ENCODE measurements around the gene GPA33. TPM values are rescaled to one million over a fixed set of nuclear protein-coding genes. Genes with fewer than 3 reads are reported as not detected.

The GPA33 gene
- total RNA-seq, 1 experiment from 2014 or later = not detected

DNA sequence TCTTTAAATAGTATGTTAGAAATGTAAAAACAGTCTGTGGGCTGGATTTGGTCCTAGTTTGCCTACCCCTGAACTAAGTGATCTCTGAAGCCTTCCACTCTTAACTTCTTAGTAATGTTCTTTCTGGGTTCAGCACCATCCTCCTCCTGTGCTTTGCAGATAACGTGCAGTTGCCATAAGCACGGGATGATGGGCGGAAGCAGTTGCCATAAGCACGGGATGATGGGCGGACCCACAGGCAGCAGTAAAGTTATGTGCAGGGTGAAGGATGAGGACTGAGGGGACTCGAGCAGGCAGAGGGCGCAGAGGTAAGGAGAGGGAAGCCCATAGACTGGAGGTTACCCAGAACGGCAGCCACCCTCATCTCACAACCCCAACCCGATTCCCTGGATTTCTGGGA lies 25.6 kb downstream of the GPA33 start:
- no peak overlapping the region for H3K4me2 ChIP-seq (ENCODE audit: insufficient read depth, insufficient read length, low read length)
- no peak overlapping the region for H3K18ac ChIP-seq (ENCODE audit: insufficient read length, low read depth, low read length)
- H4K5ac ChIP-seq (ENCODE audit: insufficient read length, low read depth, low read length) = no peak overlapping the region
- no peak overlapping the region for H2BK5ac ChIP-seq (ENCODE audit: insufficient read length, low read length)
- H3K79me2 ChIP-seq (ENCODE audit: insufficient read depth, low read length) = no peaks in the 10 kb centered on the region
- no peak overlapping the region for H2BK12ac ChIP-seq (ENCODE audit: insufficient read length, low read depth, low read length)
- H3K27me3 ChIP-seq (ENCODE audit: insufficient read depth, low read length) = no peaks in the 10 kb centered on the region
- H3K14ac ChIP-seq (ENCODE audit: insufficient read depth, low read length) = no peak overlapping the region
- TF ChIP-seq, protein P1, sequence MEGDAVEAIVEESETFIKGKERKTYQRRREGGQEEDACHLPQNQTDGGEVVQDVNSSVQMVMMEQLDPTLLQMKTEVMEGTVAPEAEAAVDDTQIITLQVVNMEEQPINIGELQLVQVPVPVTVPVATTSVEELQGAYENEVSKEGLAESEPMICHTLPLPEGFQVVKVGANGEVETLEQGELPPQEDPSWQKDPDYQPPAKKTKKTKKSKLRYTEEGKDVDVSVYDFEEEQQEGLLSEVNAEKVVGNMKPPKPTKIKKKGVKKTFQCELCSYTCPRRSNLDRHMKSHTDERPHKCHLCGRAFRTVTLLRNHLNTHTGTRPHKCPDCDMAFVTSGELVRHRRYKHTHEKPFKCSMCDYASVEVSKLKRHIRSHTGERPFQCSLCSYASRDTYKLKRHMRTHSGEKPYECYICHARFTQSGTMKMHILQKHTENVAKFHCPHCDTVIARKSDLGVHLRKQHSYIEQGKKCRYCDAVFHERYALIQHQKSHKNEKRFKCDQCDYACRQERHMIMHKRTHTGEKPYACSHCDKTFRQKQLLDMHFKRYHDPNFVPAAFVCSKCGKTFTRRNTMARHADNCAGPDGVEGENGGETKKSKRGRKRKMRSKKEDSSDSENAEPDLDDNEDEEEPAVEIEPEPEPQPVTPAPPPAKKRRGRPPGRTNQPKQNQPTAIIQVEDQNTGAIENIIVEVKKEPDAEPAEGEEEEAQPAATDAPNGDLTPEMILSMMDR (conservative IDR thresholded peaks at IDR 0.05) = no peak
- H2BK120ac ChIP-seq (ENCODE audit: low read depth, low read length, poor library complexity, severe bottlenecking) = no peak overlapping the region
- no peaks in the 10 kb centered on the region for H3K36me3 Mint-ChIP-seq (ENCODE audit: insufficient read depth in 1 of 3, low read depth in 3 of 3)
- no CpG with 5 or more reads among the region's 9 CpGs for WGBS (ENCODE audit: extremely low coverage, insufficient read length, low lambda C conversion rate)
- no peak overlapping the region; a peak in 1 of 7 replicates for H3K27ac Mint-ChIP-seq
- H3K4me3 Mint-ChIP-seq = no peak overlapping the region
- H2BK15ac ChIP-seq (ENCODE audit: low read depth, low read length) = no peak overlapping the region
- peaks cover 3% of the 10 kb centered on the region for H3K23me2 ChIP-seq (ENCODE audit: insufficient read length, low read depth, low read length, poor library complexity, severe bottlenecking)
- no peaks in the 10 kb centered on the region for H3K79me1 ChIP-seq (ENCODE audit: insufficient read depth, low read depth, low read length, poor library complexity, severe bottlenecking)
- H4K8ac ChIP-seq (replicated peaks; ENCODE audit: insufficient read length, low read depth, low read length) = no peak overlapping the region
- H3K4me1 ChIP-seq (ENCODE audit: insufficient read depth, low read length) = no peaks in the 10 kb centered on the region
- no peak overlapping the region for H3K56ac ChIP-seq (ENCODE audit: insufficient read length, low read depth, low read length)
- H3K27ac ChIP-seq (ENCODE audit: insufficient read length, low read depth, low read length) = no peak overlapping the region
- no peak for DNase-seq
- no peak overlapping the region for H3K4ac ChIP-seq (ENCODE audit: low read depth, low read length)
- no peak overlapping the region for H3K23ac ChIP-seq (ENCODE audit: insufficient read length, low read depth, low read length)
- H4K20me1 ChIP-seq (ENCODE audit: control insufficient read depth, insufficient read depth, insufficient read length) = no peaks in the 10 kb centered on the region
- no peaks in the 10 kb centered on the region for H3K9me3 ChIP-seq (ENCODE audit: control insufficient read depth, low read depth, low read length)
- no peak overlapping the region for H2BK20ac ChIP-seq (ENCODE audit: low read depth, low read length, poor library complexity, severe bottlenecking)
- no peak overlapping the region for H3K9ac ChIP-seq (ENCODE audit: extremely low read depth, insufficient read length, low read length)
- H2AK5ac ChIP-seq (ENCODE audit: insufficient read length, low read length) = no peak overlapping the region
- H4K91ac ChIP-seq (ENCODE audit: insufficient read length, low read depth, low read length) = no peak overlapping the region
- H3K9me3 Mint-ChIP-seq = no peaks in the 10 kb centered on the region
- no peaks in the 10 kb centered on the region; the same call in none of the 2 replicates for H3K27me3 Mint-ChIP-seq (ENCODE audit: low read depth)
- H3K4me1 Mint-ChIP-seq = peaks cover 9 to 18% of the 10 kb centered on the region in 2 experiments
- no peak overlapping the region for H3T11ph ChIP-seq (ENCODE audit: low read length)
- no peak overlapping the region for H2AFZ ChIP-seq (ENCODE audit: low read length)
